ENCODE measurements around the gene EHD1. TPM values are rescaled to one million over a fixed set of nuclear protein-coding genes. Genes with fewer than 3 reads are reported as not detected.

EHD1 gene
- total RNA-seq, 4 donors from 2014 or later = 37.2 to 108 (median 46.4) TPM

- no peak for TF ChIP-seq CTCF (IDR thresholded peaks at IDR 0.05; ENCODE audit: low read depth)
Observed at GRCh38 chr11:64875369-64876228, 2.8 kb downstream of the EHD1 start.

GRCh38 chr11:64874308-64875240 is 3.8 kb downstream of the EHD1 start:
- TF ChIP-seq CTCF (IDR thresholded peaks at IDR 0.05; ENCODE audit: low read depth) = no peak

GRCh38 chr11:64872790-64873488 is 5.5 kb downstream of the EHD1 start:
- TF ChIP-seq CTCF (IDR thresholded peaks at IDR 0.05; ENCODE audit: low read depth) = no peak

- TF ChIP-seq CTCF (IDR thresholded peaks at IDR 0.05; ENCODE audit: low read depth) = no peak
Observed at GRCh38 chr11:64871492-64871891, 6.9 kb downstream of the EHD1 start.

GRCh38 chr11:64870893-64871466 is 7.4 kb downstream of the EHD1 start:
- TF ChIP-seq CTCF (IDR thresholded peaks at IDR 0.05; ENCODE audit: low read depth) = no peak

GRCh38 chr11:64870176-64870892 is 8.1 kb downstream of the EHD1 start:
- TF ChIP-seq CTCF (IDR thresholded peaks at IDR 0.05; ENCODE audit: low read depth) = no peak
